Keratinocyte (primary cell): ENCODE data around the gene PTGES3. TPM values are rescaled to one million over a fixed set of nuclear protein-coding genes. Genes with fewer than 3 reads are reported as not detected.

Experiments
- DNase-seq: peaks from one replicate; pipeline ENCODE4 v3.0.0-alpha.2; 2011; ENCODE audit warnings: low read depth, missing footprints, low spot score
- FAIRE-seq: peaks from 2 replicates; lab custom pipeline; 2011; peaks lifted over from hg19 to GRCh38; lab: Jason Lieb, UNC
- H2AFZ ChIP-seq: 2 replicates; pipeline ENCODE4 v1.6.0; 2012; ENCODE audit warnings: low read length, control low read depth, inconsistent platforms; ENCODE audit not compliant: control insufficient read depth
- H3K27ac ChIP-seq: 2 replicates; pipeline ENCODE4 v1.5.1; 2011; ENCODE audit warnings: low read length; ENCODE audit not compliant: control insufficient read depth, insufficient read depth
- H3K27me3 ChIP-seq: 3 replicates; pipeline ENCODE4 v1.6.0; 2011; ENCODE audit warnings: low read length; ENCODE audit not compliant: control insufficient read depth, insufficient read depth; ENCODE audit errors: extremely low read depth
- H3K36me3 ChIP-seq, 2 experiments: 2 replicates in 1 of 2; 3 replicates in 1 of 2; pipeline ENCODE4 v1.5.1; 2011; ENCODE audit warnings: low read length in 2 of 2, mild to moderate bottlenecking in 1 of 2; ENCODE audit not compliant: control insufficient read depth in 2 of 2, insufficient read depth in 2 of 2; ENCODE audit errors: extremely low read depth in 1 of 2
- H3K4me1 ChIP-seq: 3 replicates; pipeline ENCODE4 v1.5.1; 2011; ENCODE audit warnings: low read length; ENCODE audit not compliant: control insufficient read depth, insufficient read depth; ENCODE audit errors: extremely low read depth
- H3K4me2 ChIP-seq: 3 replicates; pipeline ENCODE4 v1.6.0; 2011; ENCODE audit warnings: low read depth, low read length; ENCODE audit not compliant: control insufficient read depth, insufficient read depth; ENCODE audit errors: extremely low read depth
- H3K4me3 ChIP-seq, 3 experiments: fragments of 200-600 bp in 1 of 3; sonication (generic) in 1 of 3; 2 replicates in 2 of 3; 3 replicates in 1 of 3; pipeline ENCODE4 v1.5.1; 2011 to 2016; ENCODE audit warnings: low read length in 3 of 3, mild to moderate bottlenecking in 3 of 3, control low read depth in 2 of 3, inconsistent platforms in 1 of 3, low read depth in 1 of 3, mixed read lengths in 1 of 3, mixed run types in 1 of 3, moderate library complexity in 1 of 3; ENCODE audit not compliant: control insufficient read depth in 2 of 3, insufficient read depth in 2 of 3; ENCODE audit errors: extremely low read depth in 1 of 3
- H3K79me2 ChIP-seq: 2 replicates; pipeline ENCODE4 v1.6.0; 2012; ENCODE audit warnings: low read length; ENCODE audit not compliant: control insufficient read depth, insufficient read depth
- H3K9ac ChIP-seq: 3 replicates; pipeline ENCODE4 v1.6.0; 2011; ENCODE audit warnings: low read length; ENCODE audit not compliant: control insufficient read depth, insufficient read depth; ENCODE audit errors: extremely low read depth
- H3K9me1 ChIP-seq: 3 replicates; pipeline ENCODE4 v1.6.0; 2011; ENCODE audit warnings: low read length; ENCODE audit not compliant: control insufficient read depth, insufficient read depth; ENCODE audit errors: extremely low read depth
- H3K9me3 ChIP-seq: 2 replicates; pipeline ENCODE4 v1.5.1; 2012; ENCODE audit warnings: low read depth, low read length; ENCODE audit not compliant: control insufficient read depth
- H4K20me1 ChIP-seq: 3 replicates; pipeline ENCODE4 v1.6.0; 2011; ENCODE audit warnings: low read length; ENCODE audit not compliant: control insufficient read depth, insufficient read depth; ENCODE audit errors: extremely low read depth
- EZH2 ChIP-seq: IDR thresholded peaks from one replicate; pipeline ENCODE4 v1.6.1; 2012; ENCODE audit warnings: inconsistent platforms, mild to moderate bottlenecking, low read length, moderate library complexity
- dilution Hi-C: fragments of 300-500 bp; cut with MboI; formaldehyde crosslinking; loops from one replicate; pipeline ENCODE4 v1.7.0; 2020; ENCODE audit warnings: low sequenced_read_pairs; ENCODE audit not compliant: extremely low pct_ligation_motif_present
- polyA plus RNA-seq, 5 experiments: library from polyadenylated mRNA; depleted of rRNA in 3 of 5; stranded (reverse) in 3 of 5; stranded (forward) in 1 of 5; unstranded in 1 of 5; fragments of >200 nt; gene quantifications; 1 replicate in 1 of 5; 2 replicates in 3 of 5; 3 replicates in 1 of 5; pipeline versions ENCODE4 v1.2.1 to v1.2.3, GENCODE V29; 2011 to 2012; ENCODE audit warnings: missing spikeins in 2 of 5, low read depth in 1 of 5, low replicate concordance in 1 of 5
- TF ChIP-seq, protein P1 (sequence below), 3 experiments: IDR thresholded peaks in 1 of 3; conservative IDR thresholded peaks in 1 of 3; optimal IDR thresholded peaks in 1 of 3; 2 replicates in 2 of 3; 3 replicates in 1 of 3; pipeline versions ENCODE3 to v1.5.1; 2011; ENCODE audit warnings: low read length in 3 of 3, mild to moderate bottlenecking in 3 of 3, moderate library complexity in 2 of 3, control low read depth in 1 of 3, inconsistent platforms in 1 of 3; ENCODE audit not compliant: insufficient read depth in 2 of 3; ENCODE audit errors: extremely low read depth in 1 of 3

The PTGES3 gene
- polyA plus RNA-seq, 1 donor (not counting 4 experiments of a cell fraction or from before 2014, with no cell fraction given): 136 TPM

DNA sequence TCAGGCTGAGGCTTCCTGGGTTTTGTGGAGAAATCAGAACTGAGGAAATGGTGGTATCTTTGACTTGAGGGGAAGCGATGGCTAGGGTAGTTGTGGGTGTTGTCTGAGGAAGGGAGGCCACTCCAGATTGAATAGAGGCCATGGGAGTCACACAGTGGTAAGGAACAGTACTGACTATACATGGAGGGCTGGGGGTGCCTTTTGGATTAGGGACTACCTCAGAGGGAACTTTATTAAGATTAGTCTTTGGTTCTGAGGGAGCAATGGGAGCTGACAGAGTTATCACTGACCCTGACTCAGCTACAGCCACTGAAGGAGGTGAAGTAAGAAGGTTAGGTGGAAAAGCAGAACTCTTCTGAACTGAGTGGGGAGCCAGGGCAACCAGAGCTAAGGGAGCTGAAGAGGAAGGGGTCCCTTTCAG is 32.7 kb upstream of the PTGES3 start:
- H2AFZ ChIP-seq: no peak overlapping the region
- peaks cover 25% of the 10 kb centered on the region for H3K4me1 ChIP-seq
- no peak overlapping the region for H3K9ac ChIP-seq
- peaks cover 86% of the 10 kb centered on the region for H3K79me2 ChIP-seq
- H3K9me1 ChIP-seq: peaks cover 15% of the 10 kb centered on the region
- no peaks in the 10 kb centered on the region for H3K27me3 ChIP-seq
- peak overlapping the region; percentile 72 for H3K27ac ChIP-seq
- peaks cover 58% of the 10 kb centered on the region for H4K20me1 ChIP-seq
- DNase-seq (no peak), FAIRE-seq (no peak)
- H3K4me2 ChIP-seq: peak overlapping the region; percentile 83
- dilution Hi-C loops: no loop called here
- TF ChIP-seq, protein P1, sequence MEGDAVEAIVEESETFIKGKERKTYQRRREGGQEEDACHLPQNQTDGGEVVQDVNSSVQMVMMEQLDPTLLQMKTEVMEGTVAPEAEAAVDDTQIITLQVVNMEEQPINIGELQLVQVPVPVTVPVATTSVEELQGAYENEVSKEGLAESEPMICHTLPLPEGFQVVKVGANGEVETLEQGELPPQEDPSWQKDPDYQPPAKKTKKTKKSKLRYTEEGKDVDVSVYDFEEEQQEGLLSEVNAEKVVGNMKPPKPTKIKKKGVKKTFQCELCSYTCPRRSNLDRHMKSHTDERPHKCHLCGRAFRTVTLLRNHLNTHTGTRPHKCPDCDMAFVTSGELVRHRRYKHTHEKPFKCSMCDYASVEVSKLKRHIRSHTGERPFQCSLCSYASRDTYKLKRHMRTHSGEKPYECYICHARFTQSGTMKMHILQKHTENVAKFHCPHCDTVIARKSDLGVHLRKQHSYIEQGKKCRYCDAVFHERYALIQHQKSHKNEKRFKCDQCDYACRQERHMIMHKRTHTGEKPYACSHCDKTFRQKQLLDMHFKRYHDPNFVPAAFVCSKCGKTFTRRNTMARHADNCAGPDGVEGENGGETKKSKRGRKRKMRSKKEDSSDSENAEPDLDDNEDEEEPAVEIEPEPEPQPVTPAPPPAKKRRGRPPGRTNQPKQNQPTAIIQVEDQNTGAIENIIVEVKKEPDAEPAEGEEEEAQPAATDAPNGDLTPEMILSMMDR (optimal IDR thresholded peaks at IDR 0.05 in 1 of 3, IDR thresholded peaks at IDR 0.05 in 1 of 3, conservative IDR thresholded peaks at IDR 0.05 in 1 of 3; ENCODE audit: extremely low read depth in 1 of 3, insufficient read depth in 2 of 3, low read length in 3 of 3): no peak
- no peak for TF ChIP-seq EZH2
- H3K4me3 ChIP-seq: no peak overlapping the region
- no peaks in the 10 kb centered on the region for H3K9me3 ChIP-seq
- peaks cover 18 to 47% of the 10 kb centered on the region in 2 experiments for H3K36me3 ChIP-seq

DNA sequence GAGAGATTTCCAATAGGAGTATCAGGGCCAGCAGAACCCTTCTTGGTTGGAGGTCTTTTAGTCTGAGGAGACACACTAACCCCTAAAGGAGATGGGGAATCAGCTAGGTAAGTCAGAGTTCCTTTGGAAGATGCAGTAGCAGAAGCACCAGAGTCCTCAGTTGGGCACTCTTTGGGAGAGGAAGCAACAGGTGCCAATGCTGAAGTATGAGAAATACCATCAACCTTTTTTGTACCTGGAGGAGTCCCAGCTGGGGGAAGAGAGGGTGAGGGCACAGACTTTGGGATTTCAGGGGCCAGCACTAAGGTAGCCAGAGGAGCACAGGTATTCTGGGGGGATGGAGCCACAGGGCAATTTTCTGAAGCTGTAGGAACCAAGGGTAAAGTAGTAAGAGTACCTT is 31.0 kb upstream of the PTGES3 start:
- FAIRE-seq: no peak
- Histone ChIP-seq H4K20me1 (peaks cover 75% of the 10 kb centered on the region), H3K36me3 (peaks cover 29 to 62% of the 10 kb centered on the region in 2 experiments)

More for the DNA sequence above, 31.0 kb upstream of the PTGES3 start:
- Histone ChIP-seq H3K27me3 (no peaks in the 10 kb centered on the region), H3K4me2 (no peak overlapping the region), H3K79me2 (peaks cover 91% of the 10 kb centered on the region), H3K4me1 (peaks cover 21% of the 10 kb centered on the region), H3K4me3 (no peak overlapping the region), H2AFZ (no peak overlapping the region), H3K27ac (no peak overlapping the region), H3K9me1 (peaks cover 15% of the 10 kb centered on the region), H3K9ac (no peak overlapping the region), H3K9me3 (no peaks in the 10 kb centered on the region)
- TF ChIP-seq EZH2: no peak
- TF ChIP-seq, protein P1 (optimal IDR thresholded peaks at IDR 0.05 in 1 of 3, IDR thresholded peaks at IDR 0.05 in 1 of 3, conservative IDR thresholded peaks at IDR 0.05 in 1 of 3; ENCODE audit: extremely low read depth in 1 of 3, insufficient read depth in 2 of 3, low read length in 3 of 3): no peak
- dilution Hi-C loops: no loop called here
- DNase-seq: no peak
